ENCODE data around the gene BPIFB1. TPM values are rescaled to one million over a fixed set of nuclear protein-coding genes. Genes with fewer than 3 reads are reported as not detected.

The BPIFB1 gene, protein sequence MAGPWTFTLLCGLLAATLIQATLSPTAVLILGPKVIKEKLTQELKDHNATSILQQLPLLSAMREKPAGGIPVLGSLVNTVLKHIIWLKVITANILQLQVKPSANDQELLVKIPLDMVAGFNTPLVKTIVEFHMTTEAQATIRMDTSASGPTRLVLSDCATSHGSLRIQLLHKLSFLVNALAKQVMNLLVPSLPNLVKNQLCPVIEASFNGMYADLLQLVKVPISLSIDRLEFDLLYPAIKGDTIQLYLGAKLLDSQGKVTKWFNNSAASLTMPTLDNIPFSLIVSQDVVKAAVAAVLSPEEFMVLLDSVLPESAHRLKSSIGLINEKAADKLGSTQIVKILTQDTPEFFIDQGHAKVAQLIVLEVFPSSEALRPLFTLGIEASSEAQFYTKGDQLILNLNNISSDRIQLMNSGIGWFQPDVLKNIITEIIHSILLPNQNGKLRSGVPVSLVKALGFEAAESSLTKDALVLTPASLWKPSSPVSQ
- total RNA-seq: not detected in 2 replicates

GRCh38 chr20:33282991-33283555 is at the start of gene BPIFB1:
TSS of gene BPIFB1 (plus strand) at chr20:33283214. CDS start at chr20:33286074, 2,860 bp downstream.
- intact Hi-C loops (cut with micrococcal nuclease): loop anchor here (5.0 kb wide), 1 partner anchor 191 kb away; no protein-coding TSS in a partner anchor

- intact Hi-C loops (cut with micrococcal nuclease): no loop called here
Observed at GRCh38 chr20:33234050-33234449, 49.0 kb upstream of the BPIFB1 start.

- intact Hi-C loops (cut with micrococcal nuclease): no loop called here
Observed at GRCh38 chr20:33235696-33236095, 47.3 kb upstream of the BPIFB1 start, which contains the start of gene BPIFA1. TSS of gene BPIFA1 (plus strand) at chr20:33235996. CDS start at chr20:33237712, 1,716 bp downstream.

DNA sequence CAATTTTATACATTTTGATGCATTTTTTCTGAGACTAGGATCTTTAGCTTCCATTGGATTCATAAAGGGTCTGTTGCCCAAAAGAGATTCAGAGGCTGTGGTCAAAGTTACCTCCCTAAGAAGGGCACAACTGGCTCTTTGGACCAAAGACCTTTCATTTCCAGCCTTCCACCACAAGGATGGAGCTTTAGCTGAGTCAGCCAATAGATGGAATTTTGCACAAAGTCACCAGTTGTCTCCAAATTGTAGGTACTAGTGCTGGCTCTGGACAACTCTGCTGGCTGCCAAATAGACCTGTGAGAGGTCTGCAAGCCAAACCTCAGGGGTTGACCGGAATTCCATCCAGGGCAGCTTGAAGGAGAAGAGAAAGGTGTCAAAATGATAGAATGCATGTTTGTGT is 46.7 kb upstream of the BPIFB1 start:
- intact Hi-C loops (cut with micrococcal nuclease): no loop called here

DNA sequence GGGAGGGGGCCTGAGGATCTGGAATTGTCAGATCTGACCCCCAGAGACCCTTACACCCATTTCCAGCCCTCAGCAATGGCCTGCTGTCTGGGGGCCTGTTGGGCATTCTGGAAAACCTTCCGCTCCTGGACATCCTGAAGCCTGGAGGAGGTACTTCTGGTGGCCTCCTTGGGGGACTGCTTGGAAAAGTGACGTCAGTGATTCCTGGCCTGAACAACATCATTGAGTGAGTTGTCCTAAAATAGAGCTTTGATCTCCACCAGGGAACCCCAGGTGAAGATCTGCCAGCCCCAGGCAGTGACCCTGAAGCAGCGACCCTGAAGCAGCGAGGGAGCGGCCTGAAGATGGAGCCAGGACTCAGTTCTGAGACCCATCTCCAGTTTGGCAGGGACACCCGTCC is 45.0 kb upstream of the BPIFB1 start:
- intact Hi-C loops (cut with micrococcal nuclease): no loop called here

GRCh38 chr20:33239418-33239817 is 43.6 kb upstream of the BPIFB1 start:
- intact Hi-C loops (cut with micrococcal nuclease): no loop called here

GRCh38 chr20:33239979-33240736 is 42.9 kb upstream of the BPIFB1 start:
- intact Hi-C loops (cut with micrococcal nuclease): no loop called here

DNA sequence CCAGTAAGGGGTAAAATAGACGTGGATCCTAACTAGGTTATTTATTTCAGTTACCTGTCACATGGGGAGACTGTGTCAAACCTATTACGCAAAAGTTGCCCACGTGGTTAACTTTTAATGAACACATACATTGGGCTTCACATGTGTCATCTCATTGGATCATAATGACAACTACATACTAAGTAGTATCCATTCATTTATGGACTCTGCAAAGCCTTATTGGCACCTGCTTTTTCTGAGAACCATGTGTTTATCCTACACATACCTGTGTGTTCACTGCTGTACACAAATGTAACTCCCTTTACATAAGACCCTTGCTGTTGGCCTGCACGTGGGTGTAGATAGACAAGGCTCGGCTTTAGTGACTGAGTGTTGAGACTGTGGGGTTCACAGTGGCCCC is 42.1 kb upstream of the BPIFB1 start:
- intact Hi-C loops (cut with micrococcal nuclease): no loop called here

- intact Hi-C loops (cut with micrococcal nuclease): no loop called here
Observed at GRCh38 chr20:33242319-33243100, 40.5 kb upstream of the BPIFB1 start.

- intact Hi-C loops (cut with micrococcal nuclease): no loop called here
Observed at GRCh38 chr20:33246077-33246476, 36.9 kb upstream of the BPIFB1 start.

- intact Hi-C loops (cut with micrococcal nuclease): no loop called here
Observed at GRCh38 chr20:33249456-33249855, 33.6 kb upstream of the BPIFB1 start.

DNA sequence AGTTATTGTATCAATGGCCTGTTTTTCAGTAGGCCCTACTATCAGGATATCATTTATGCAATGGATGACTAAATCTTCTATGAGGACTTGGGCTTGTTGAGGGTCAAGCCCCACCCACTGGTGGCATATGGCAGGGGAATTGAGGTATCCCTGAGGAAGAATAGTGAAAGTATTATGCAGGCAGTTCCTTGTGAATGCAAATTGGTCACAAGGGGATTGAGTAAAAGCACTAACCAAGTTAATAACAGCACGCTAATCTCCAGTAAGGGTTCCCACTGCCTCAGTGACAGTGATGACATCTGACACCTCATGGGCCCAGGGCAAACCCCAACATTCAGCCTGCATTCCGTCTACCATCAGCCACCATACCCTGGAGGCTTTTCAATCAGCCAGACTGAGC is 32.3 kb upstream of the BPIFB1 start:
- intact Hi-C loops (cut with micrococcal nuclease): no loop called here

- intact Hi-C loops (cut with micrococcal nuclease): no loop called here
Observed at GRCh38 chr20:33251496-33251895, 31.5 kb upstream of the BPIFB1 start.

DNA sequence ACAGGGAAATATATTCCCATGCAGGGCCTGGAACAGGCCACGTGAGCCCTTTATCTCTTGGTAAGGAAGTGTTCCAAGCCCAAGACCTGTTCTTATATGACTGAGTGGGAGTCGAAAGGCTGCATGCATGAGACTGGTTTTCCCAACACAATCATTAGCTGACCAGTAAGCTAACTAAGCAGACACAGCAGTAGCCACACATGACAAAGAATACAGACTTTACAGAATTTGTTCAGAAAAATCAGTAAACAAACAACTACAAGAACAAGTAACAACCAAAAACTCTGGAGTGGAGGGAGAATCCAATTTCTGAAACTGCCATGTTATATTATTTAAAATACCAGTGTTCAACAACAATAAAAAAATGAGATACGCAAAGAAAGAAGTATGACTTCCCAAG is 30.6 kb upstream of the BPIFB1 start:
- intact Hi-C loops (cut with micrococcal nuclease): no loop called here

DNA sequence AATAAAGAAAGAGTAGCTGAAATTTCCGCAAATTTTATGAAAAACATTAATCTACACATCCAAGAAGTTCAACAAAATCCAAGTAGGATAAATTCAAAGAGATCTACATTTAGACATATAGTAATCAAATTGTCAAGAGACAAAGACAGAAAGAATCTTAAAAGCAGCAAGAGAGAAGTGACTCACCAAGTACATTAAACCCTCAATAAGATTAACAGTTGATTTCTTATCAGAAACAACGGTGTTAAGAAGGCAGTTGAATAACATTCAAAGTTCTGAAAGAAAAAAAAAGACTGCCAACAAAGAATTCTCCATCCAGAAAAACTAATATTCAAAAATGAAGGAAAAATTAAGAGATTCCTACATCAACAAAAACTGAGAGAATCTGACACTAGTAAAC is 28.0 kb upstream of the BPIFB1 start:
- intact Hi-C loops (cut with micrococcal nuclease): no loop called here

DNA sequence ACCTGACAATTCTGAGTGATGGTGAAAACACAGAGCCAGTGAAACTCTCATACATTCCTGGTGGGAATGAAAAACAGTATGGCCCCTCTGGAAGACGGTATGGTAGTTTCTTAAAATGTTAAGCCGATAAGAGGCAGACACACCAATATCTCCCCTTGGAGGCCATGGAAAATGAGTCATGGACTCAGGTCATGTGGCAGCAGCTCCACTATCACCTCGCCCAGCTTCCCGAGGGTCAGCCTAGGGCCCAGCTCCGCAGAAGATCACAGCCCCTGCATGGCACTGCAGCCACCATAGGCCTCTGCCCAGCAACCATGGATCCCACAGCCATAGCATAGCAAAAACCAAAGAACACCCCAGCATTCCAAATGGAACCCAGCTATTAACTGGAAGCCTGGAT is 25.8 kb upstream of the BPIFB1 start:
- intact Hi-C loops (cut with micrococcal nuclease): no loop called here

DNA sequence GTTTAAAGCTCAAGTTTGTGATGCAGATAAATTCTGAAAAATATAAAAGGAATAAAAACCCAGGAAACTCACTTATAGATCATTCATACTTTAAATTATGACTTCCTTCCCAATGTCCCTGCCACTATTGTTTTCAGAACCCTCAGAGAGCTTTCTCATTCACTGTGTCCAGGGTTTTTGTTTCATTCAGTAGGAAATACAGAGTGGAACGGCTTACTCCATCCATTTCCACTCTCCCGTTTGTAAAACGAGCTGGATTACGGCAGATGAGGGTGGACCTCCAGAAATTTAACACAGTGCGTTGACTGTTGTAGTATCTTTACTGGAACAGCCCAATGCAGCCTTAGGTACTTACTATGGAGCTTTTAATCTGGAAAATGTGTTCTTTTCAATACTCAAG is 23.6 kb upstream of the BPIFB1 start:
- intact Hi-C loops (cut with micrococcal nuclease): no loop called here

DNA sequence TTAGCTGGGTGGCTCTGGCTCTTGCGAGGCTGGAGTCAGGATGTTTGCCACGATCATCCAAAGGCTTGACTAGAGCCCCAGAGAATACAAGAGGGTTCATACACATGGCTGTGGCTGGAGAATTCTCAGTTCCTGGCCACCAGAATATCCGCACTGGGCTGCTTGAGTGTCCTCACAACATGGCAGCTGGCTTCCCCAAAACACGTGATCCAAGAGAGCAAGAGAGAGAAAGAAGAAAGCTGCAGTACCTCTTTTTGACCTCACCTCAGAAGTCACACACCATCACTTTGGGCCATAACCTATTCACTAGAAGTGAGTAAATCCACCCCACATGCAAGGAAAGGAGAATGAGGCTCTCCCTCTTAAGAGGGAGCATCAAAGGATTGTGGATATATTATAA is 21.5 kb upstream of the BPIFB1 start:
- intact Hi-C loops (cut with micrococcal nuclease): no loop called here

DNA sequence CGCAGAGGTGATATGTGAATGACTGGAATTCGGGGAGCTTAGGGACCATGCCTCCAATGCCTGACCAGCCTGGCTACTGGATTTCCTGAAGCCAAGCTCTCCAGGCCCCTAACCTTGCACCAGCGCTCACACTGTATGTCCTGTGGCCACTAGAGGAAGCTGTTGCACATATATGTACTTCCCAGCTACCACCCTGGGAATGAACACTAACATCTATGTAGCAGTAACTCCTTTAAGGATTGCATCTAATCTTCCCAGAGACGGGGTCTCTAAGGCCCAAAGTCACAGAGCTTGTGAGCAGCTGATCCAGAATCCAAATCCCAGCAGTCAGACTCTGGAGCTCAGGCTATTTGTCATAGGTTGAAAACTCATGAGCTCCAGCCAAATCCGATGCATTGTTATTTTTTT is 20.4 kb upstream of the BPIFB1 start:
- intact Hi-C loops (cut with micrococcal nuclease): no loop called here

DNA sequence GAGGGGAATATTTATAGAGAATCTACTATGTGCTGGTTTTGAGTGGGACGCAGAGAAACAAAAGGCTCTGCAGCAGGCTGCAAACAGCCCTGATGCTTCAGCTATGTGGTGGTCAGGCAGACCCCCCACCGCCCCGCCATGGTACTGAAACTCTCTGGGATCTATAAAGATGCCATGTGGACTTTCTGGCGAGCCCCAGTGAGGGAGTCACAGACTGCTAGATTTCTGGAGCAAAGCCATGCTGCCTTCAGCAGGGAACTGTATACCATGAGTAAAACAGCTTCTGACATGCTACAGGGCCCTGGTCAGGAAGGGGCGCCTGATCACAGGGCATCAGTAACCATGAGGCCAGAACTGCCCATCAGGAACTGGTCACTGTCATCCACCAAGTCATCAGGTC is 19.2 kb upstream of the BPIFB1 start:
- intact Hi-C loops (cut with micrococcal nuclease): no loop called here

DNA sequence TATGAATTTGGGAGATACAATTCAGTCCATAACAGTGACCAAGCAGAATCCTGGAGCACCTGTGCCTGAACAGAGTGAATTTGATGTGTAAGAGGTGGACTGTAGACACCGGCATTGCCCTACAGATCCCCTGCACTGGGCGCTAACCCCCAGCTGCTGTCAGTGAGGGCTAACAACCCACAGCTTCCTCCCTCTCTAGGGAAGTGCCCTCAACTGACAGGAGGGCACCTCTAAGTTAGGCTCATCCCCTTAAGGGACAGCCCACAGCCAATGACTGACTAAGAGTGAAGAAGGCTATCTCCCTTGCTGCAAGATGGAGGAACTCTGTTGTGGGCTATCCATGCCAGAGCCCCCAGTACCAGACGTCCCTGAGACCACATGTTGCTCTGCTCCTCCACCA is 15.3 kb upstream of the BPIFB1 start:
- intact Hi-C loops (cut with micrococcal nuclease): no loop called here

All from T-helper 1 cell treated with Interleukin-12 subunit alpha and Interleukin-12 subunit beta and Interleukin-4 antibody, amounts not matched to agents 30 ng/mL and 1 ng/mL, for 36 hours (primary cell).